MCF 10A (cell line): Measurements from ENCODE around the gene USP47. TPM values are rescaled to one million over a fixed set of nuclear protein-coding genes. Genes with fewer than 3 reads are reported as not detected.

ENCODE experiments used
- BruUV-seq: library from RNA; stranded (reverse); fragments of 400-500 nt; replicated peaks from 2 replicates; lab custom pipeline; 2021; lab: Mats Ljungman, UMichigan
- CTCF ChIA-PET: fragments of 300-600 bp; sonication (Branson Sonifier 250); formaldehyde crosslinking; extraction: SDS; loops from one replicate; lab custom pipeline; 2021; ENCODE audit warnings: antibody characterized with exemption, inconsistent platforms; lab: Yijun Ruan, JAX
- POLR2A ChIA-PET: fragments of 300-600, 350-650 bp; sonication (Branson Sonifier 250); formaldehyde crosslinking; extraction: SDS; loops from one replicate; lab custom pipeline; 2020; ENCODE audit warnings: antibody characterized with exemption, inconsistent platforms; lab: Yijun Ruan, JAX
- DNase-seq: peaks from one replicate; pipeline ENCODE4 v3.0.0-alpha.2; 2018; ENCODE audit not compliant: unreplicated experiment
- H3K27ac Mint-ChIP-seq: one replicate; pipeline ENCODE4 v1.8.0; 2022; ENCODE audit warnings: mild to moderate bottlenecking, low read depth, mixed read lengths; ENCODE audit not compliant: unreplicated experiment
- H3K27me3 Mint-ChIP-seq: one replicate; pipeline ENCODE4 v1.8.0; 2022; ENCODE audit warnings: mixed read lengths; ENCODE audit not compliant: insufficient read depth, unreplicated experiment
- H3K36me3 Mint-ChIP-seq: one replicate; pipeline ENCODE4 v1.8.0; 2022; ENCODE audit warnings: mild to moderate bottlenecking, moderate library complexity, mixed read lengths; ENCODE audit not compliant: insufficient read depth, unreplicated experiment
- H3K4me1 Mint-ChIP-seq: one replicate; pipeline ENCODE4 v1.8.0; 2022; ENCODE audit warnings: mixed read lengths; ENCODE audit not compliant: insufficient read depth, unreplicated experiment
- H3K4me3 Mint-ChIP-seq: one replicate; pipeline ENCODE4 v1.8.0; 2022; ENCODE audit warnings: mild to moderate bottlenecking, moderate library complexity, mixed read lengths; ENCODE audit not compliant: unreplicated experiment
- H3K9me3 Mint-ChIP-seq: one replicate; pipeline ENCODE4 v1.8.0; 2022; ENCODE audit warnings: mixed read lengths; ENCODE audit not compliant: unreplicated experiment
- CTCF ChIP-seq: fragments of 200-600 bp; IDR thresholded peaks from one replicate; pipeline ENCODE4 v1.8.0; 2022; ENCODE audit warnings: antibody characterized with exemption, mild to moderate bottlenecking; ENCODE audit not compliant: unreplicated experiment
- intact Hi-C: fragments of 100-400 bp; cut with micrococcal nuclease; formaldehyde crosslinking; loops from 2 replicates; pipeline ENCODE4 v1.14.1; 2022
- total RNA-seq: library from RNA; stranded (reverse); gene quantifications from 2 replicates; pipeline ENCODE4 v1.2.3, GENCODE V29; 2022

USP47 gene
- total RNA-seq, 1 experiment from 2014 or later = 41.6 TPM

- BruUV-seq = no TSS peak
- Mint-ChIP-seq H3K27ac (no peak overlapping the region), H3K9me3 (peaks cover 8% of the 10 kb centered on the region), H3K27me3 (no peaks in the 10 kb centered on the region), H3K4me3 (no peak overlapping the region), H3K36me3 (peaks cover 11% of the 10 kb centered on the region), H3K4me1 (peaks cover 28% of the 10 kb centered on the region)
- DNase-seq = no peak
- intact Hi-C loops = no loop called here
- TF ChIP-seq CTCF = no peak
- CTCF ChIA-PET = interaction anchor here (0.6 to 1.6 kb wide), 4 partner anchors 9 to 29 kb away, joined by 3 to 4 read pairs (median 3); no protein-coding TSS in a partner anchor
- POLR2A ChIA-PET = interaction anchor here (1.0 to 1.2 kb wide), 2 partner anchors 10 to 26 kb away, joined by 3 read pairs; no protein-coding TSS in a partner anchor
Measured at GRCh38 chr11:11871991-11872401, 30.2 kb downstream of the USP47 start.

GRCh38 chr11:11876458-11876857, 34.7 kb downstream of the USP47 start:
- H3K9me3 Mint-ChIP-seq = no peaks in the 10 kb centered on the region
- no peak overlapping the region for H3K4me3 Mint-ChIP-seq
- H3K36me3 Mint-ChIP-seq = peaks cover 9% of the 10 kb centered on the region
- POLR2A ChIA-PET = interaction anchor here (0.6 to 1.3 kb wide), 4 partner anchors 33 to 372 kb away, joined by 3 to 4 read pairs (median 4); no protein-coding TSS in a partner anchor
- peak; percentile 18 for DNase-seq
- intact Hi-C loops = no loop called here
- peak; percentile 10 for TF ChIP-seq CTCF
- BruUV-seq = no TSS peak
- H3K27ac Mint-ChIP-seq = no peak overlapping the region
- CTCF ChIA-PET = interaction anchor here (0.7 to 1.1 kb wide), 7 partner anchors 29 to 932 kb away, joined by 3 to 5 read pairs (median 3); no protein-coding TSS in a partner anchor
- peaks cover 31% of the 10 kb centered on the region for H3K4me1 Mint-ChIP-seq
- no peaks in the 10 kb centered on the region for H3K27me3 Mint-ChIP-seq

- peaks cover 12% of the 10 kb centered on the region for H3K36me3 Mint-ChIP-seq
- intact Hi-C loops = no loop called here
- no TSS peak for BruUV-seq
Measured at GRCh38 chr11:11880179-11880578, 38.4 kb downstream of the USP47 start.

More at GRCh38 chr11:11880179-11880578, 38.4 kb downstream of the USP47 start:
- peaks cover 18% of the 10 kb centered on the region for H3K4me1 Mint-ChIP-seq
- no peak overlapping the region for H3K4me3 Mint-ChIP-seq
- H3K9me3 Mint-ChIP-seq = no peaks in the 10 kb centered on the region
- TF ChIP-seq CTCF = no peak
- CTCF ChIA-PET = interaction anchor here (0.6 to 1.6 kb wide), 4 partner anchors 16 to 409 kb away, joined by 3 to 7 read pairs (median 4); no protein-coding TSS in a partner anchor
- no peak for DNase-seq
- no peak overlapping the region for H3K27ac Mint-ChIP-seq
- no peaks in the 10 kb centered on the region for H3K27me3 Mint-ChIP-seq
- POLR2A ChIA-PET = interaction anchor here (0.6 to 2.0 kb wide), 3 partner anchors 14 to 906 kb away, joined by 3 to 10 read pairs (median 3); no protein-coding TSS in a partner anchor
